CD8-positive, alpha-beta memory T cell (primary cell): ENCODE measurements around the gene PCMT1. TPM values are rescaled to one million over a fixed set of nuclear protein-coding genes. Genes with fewer than 3 reads are reported as not detected.
A peak's percentile ranks its signal among the peaks of the same experiment; 100 is the strongest.

Experiments
- CTCF ChIA-PET: fragments of 350-600 bp; sonication (Branson Sonifier 250); formaldehyde crosslinking; loops from one replicate; lab custom pipeline; 2021; ENCODE audit warnings: antibody characterized with exemption; lab: Charles Lee
- POLR2A ChIA-PET: fragments of 350-600 bp; sonication (Branson Sonifier 250); formaldehyde crosslinking; loops from one replicate; lab custom pipeline; 2021; ENCODE audit warnings: antibody characterized with exemption; lab: Charles Lee
- DNase-seq, 5 donors: peaks; one replicate each; pipeline versions ENCODE4 v3.0.0 to v3.0.0-alpha.2; 2020 to 2022; ENCODE audit warnings: mixed read lengths in 1 of 5
- H3K27ac ChIP-seq: one replicate; pipeline ENCODE4 v1.7.0; 2013; ENCODE audit warnings: low read depth, mild to moderate bottlenecking, low read length, moderate library complexity
- H3K27me3 ChIP-seq: 2 replicates; pipeline ENCODE4 v1.7.0; 2013; ENCODE audit warnings: low read length, mild to moderate bottlenecking; ENCODE audit not compliant: insufficient read depth, poor library complexity, severe bottlenecking
- H3K36me3 ChIP-seq: 2 replicates; pipeline ENCODE4 v1.7.0; 2013; ENCODE audit warnings: mild to moderate bottlenecking, low read length, moderate library complexity; ENCODE audit not compliant: insufficient read depth
- H3K4me1 ChIP-seq: 2 replicates; pipeline ENCODE4 v1.7.0; 2013; ENCODE audit warnings: mild to moderate bottlenecking, low read length, moderate library complexity; ENCODE audit not compliant: insufficient read depth
- H3K4me3 ChIP-seq: 2 replicates; pipeline ENCODE4 v1.7.0; 2013; ENCODE audit warnings: mild to moderate bottlenecking, low read length
- H3K9me3 ChIP-seq: 2 replicates; pipeline ENCODE4 v1.7.0; 2013; ENCODE audit warnings: mild to moderate bottlenecking, low read length
- H3K27ac Mint-ChIP-seq, 8 donors: one replicate each; pipeline ENCODE4 v1.8.0; 2020 to 2021; ENCODE audit warnings: mixed read lengths in 8 of 8, mild to moderate bottlenecking in 6 of 8, inconsistent platforms in 3 of 8, moderate library complexity in 3 of 8
- H3K27me3 Mint-ChIP-seq, 2 donors: one replicate each; pipeline ENCODE4 v1.8.0; 2020 to 2021; ENCODE audit warnings: mixed read lengths in 2 of 2, mild to moderate bottlenecking in 1 of 2, moderate library complexity in 1 of 2
- H3K36me3 Mint-ChIP-seq, 3 donors: one replicate each; pipeline ENCODE4 v1.8.0; 2020 to 2021; ENCODE audit warnings: mixed read lengths in 3 of 3, inconsistent platforms in 1 of 3, mild to moderate bottlenecking in 1 of 3
- H3K4me1 Mint-ChIP-seq, 3 donors: one replicate each; pipeline ENCODE4 v1.8.0; 2020 to 2021; ENCODE audit warnings: mixed read lengths in 3 of 3, inconsistent platforms in 1 of 3, mild to moderate bottlenecking in 1 of 3
- H3K4me3 Mint-ChIP-seq, 7 donors: one replicate each; pipeline ENCODE4 v1.8.0; 2020 to 2021; ENCODE audit warnings: mixed read lengths in 7 of 7, mild to moderate bottlenecking in 6 of 7, moderate library complexity in 4 of 7, inconsistent platforms in 2 of 7
- H3K9me3 Mint-ChIP-seq, 5 donors: one replicate each; pipeline ENCODE4 v1.8.0; 2020 to 2022; ENCODE audit warnings: mixed read lengths in 5 of 5, mild to moderate bottlenecking in 3 of 5, moderate library complexity in 2 of 5, inconsistent platforms in 1 of 5
- polyA plus RNA-seq: library from polyadenylated mRNA; unstranded; fragments of 300-500 nt; fragmentation: Illumina TruSeq; gene quantifications from one replicate; pipeline ENCODE4 v1.2.3, GENCODE V29; 2021
- total RNA-seq, 2 experiments: library from RNA; stranded (reverse); gene quantifications; one replicate each; pipeline ENCODE4 v1.2.3, GENCODE V29; 2021

Gene PCMT1
- total RNA-seq (100 to 1,000 TPM; 107 to 108 TPM), polyA plus RNA-seq (148 TPM)

DNA sequence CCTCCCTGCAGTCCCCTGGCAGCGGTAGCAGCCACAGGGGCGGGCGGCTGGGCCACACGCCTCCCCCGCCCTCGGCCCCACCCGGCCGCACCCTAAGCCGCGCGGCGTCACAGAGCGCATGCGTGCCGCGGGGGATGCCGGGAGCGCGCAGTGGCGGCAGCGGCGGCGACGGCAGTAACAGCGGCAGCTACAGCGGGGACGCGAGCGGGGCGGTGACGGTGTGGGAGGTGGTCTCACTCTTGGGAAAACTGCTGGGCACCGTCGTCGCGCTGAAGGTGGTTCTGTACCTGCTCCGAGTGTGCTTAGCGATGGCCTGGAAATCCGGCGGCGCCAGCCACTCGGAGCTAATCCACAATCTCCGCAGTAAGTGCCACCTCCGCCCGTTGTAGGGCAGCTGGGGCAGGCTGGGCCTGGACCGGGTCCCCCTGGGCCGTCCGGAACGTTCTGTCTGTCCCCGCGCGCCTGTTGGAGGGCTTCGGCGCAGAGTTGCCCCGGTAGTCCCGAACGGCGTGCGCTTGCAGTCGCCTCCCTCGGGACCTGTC lies at the start of gene PCMT1:
Gene PCMT1, plus strand, starts transcription at position 148 of the 542 bp plus-strand sequence. Its CDS starts 161 bp downstream, at position 309.
- peaks cover 0 to 19% (median 0%) of the 10 kb centered on the region in 3 donors for H3K36me3 Mint-ChIP-seq
- peaks cover 0 to 3% of the 10 kb centered on the region in 2 donors for H3K27me3 Mint-ChIP-seq
- no peaks in the 10 kb centered on the region for H3K36me3 ChIP-seq
- peaks cover 35% of the 10 kb centered on the region for H3K4me1 ChIP-seq
- POLR2A ChIA-PET: interaction anchor here (0.6 to 2.0 kb wide), 2 partner anchors 32 to 983 kb away, joined by 4 to 20 read pairs; partner anchors contain the start of gene LATS1
- H3K27ac Mint-ChIP-seq: peak within 1 kb of the TSS; percentile 76 to 100 (median 86)
- peak within 1 kb of the TSS; percentile 84 to 94 (median 88) for H3K4me3 Mint-ChIP-seq
- CTCF ChIA-PET: interaction anchor here (1.0 to 2.4 kb wide), 2 partner anchors 25 to 32 kb away, joined by 3 to 8 read pairs; partner anchors contain the start of gene LATS1
- DNase-seq: peak; percentile 86 to 94 (median 93)
- H3K4me1 Mint-ChIP-seq: peaks cover 40 to 67% (median 57%) of the 10 kb centered on the region in 3 donors
- H3K27ac ChIP-seq: peak within 1 kb of the TSS; percentile 86
- no peaks in the 10 kb centered on the region for H3K27me3 ChIP-seq
- no peaks in the 10 kb centered on the region for H3K9me3 Mint-ChIP-seq
- peak within 1 kb of the TSS; percentile 88 for H3K4me3 ChIP-seq
- no peaks in the 10 kb centered on the region for H3K9me3 ChIP-seq

DNA sequence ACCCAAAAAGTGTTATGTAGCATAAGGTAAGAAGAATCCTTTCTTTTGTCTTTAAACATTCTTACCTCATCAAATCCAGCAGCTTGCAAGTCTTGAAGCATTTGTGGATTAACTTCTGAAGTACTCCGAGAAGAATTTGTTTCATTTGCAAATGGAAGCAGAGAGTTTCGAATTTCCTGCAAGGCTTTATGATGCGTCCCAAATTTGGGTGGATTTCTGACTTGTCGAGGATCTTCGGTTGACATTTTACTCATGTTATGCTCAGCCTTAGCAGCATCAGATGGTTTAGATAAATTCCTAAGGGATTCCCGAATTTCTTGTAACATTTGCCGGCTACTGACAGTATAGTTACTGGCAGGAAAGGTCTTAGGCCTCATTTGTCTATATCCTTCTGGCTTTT lies 47.8 kb upstream of the PCMT1 start:
- Mint-ChIP-seq H3K27ac (no peak overlapping the region), H3K36me3 (peaks cover 0 to 47% (median 4%) of the 10 kb centered on the region in 3 donors), H3K9me3 (no peaks in the 10 kb centered on the region), H3K4me1 (peaks cover 42 to 81% (median 66%) of the 10 kb centered on the region in 3 donors), H3K27me3 (no peaks in the 10 kb centered on the region), H3K4me3 (no peak overlapping the region)
- POLR2A ChIA-PET: no interaction called here
- CTCF ChIA-PET: no interaction called here
- Histone ChIP-seq H3K9me3 (no peaks in the 10 kb centered on the region), H3K27ac (no peak overlapping the region), H3K4me3 (no peak overlapping the region), H3K4me1 (peaks cover 25% of the 10 kb centered on the region), H3K36me3 (peaks cover 7% of the 10 kb centered on the region), H3K27me3 (no peaks in the 10 kb centered on the region)
- DNase-seq: no peak

DNA sequence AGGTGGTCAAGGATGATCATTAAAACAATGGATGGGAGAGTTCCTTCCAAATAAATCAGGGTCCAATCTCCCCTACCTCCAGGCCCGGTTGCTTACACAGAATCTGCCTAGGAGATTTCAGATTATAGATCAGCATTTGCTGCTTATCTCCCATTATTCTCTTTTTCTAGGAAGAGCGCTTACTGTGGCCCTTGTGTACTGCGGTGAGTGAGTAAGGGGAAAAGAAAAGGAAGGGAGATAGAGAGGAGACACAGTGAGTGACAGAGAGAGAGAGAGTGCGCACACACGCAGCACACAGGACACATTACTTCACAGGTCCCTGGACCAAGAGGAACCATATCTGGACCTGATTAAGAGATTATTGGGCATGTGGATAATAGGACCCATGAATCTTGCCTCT lies 37.8 kb upstream of the PCMT1 start:
- ChIA-PET POLR2A (no interaction called here), CTCF (interaction anchor here (0.7 kb wide), 1 partner anchor 157 kb away, joined by 3 read pairs; no protein-coding TSS in a partner anchor)
- no peak for DNase-seq
- peaks cover 63 to 83% (median 73%) of the 10 kb centered on the region in 3 donors for H3K4me1 Mint-ChIP-seq
- peak overlapping the region in 1 of 7 donors; percentile 4 for H3K4me3 Mint-ChIP-seq
- H3K27ac ChIP-seq: no peak overlapping the region
- no peaks in the 10 kb centered on the region for H3K36me3 ChIP-seq
- no peaks in the 10 kb centered on the region for H3K9me3 ChIP-seq
- peaks cover 0 to 20% (median 0%) of the 10 kb centered on the region in 3 donors for H3K36me3 Mint-ChIP-seq
- peaks cover 39% of the 10 kb centered on the region for H3K4me1 ChIP-seq
- H3K27ac Mint-ChIP-seq: peak overlapping the region in 3 of 8 donors; percentile 2 to 43 (median 6)
- H3K27me3 Mint-ChIP-seq: no peaks in the 10 kb centered on the region
- H3K9me3 Mint-ChIP-seq: no peaks in the 10 kb centered on the region
- no peaks in the 10 kb centered on the region for H3K27me3 ChIP-seq
- H3K4me3 ChIP-seq: no peak overlapping the region

DNA sequence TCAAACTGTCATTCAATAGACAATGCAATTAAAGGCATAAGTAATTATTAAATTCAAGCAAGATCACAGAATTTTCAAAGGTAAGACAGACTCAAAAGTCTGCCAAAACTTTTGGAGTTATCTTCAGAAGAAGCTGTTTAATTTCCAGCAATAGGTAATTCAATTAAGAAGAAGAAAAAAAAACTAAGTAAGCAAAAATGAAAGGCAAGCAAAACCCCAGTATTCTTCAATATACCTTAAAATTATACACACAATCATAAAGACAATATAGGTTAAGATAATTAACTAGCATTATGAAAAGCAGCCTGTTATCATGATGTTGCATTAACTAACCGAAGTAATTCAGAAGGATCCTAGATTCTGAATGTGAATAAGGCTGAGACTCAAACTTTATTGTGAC lies 35.1 kb upstream of the PCMT1 start:
- ChIA-PET POLR2A (no interaction called here), CTCF (no interaction called here)
- no peaks in the 10 kb centered on the region for H3K27me3 ChIP-seq
- H3K27ac Mint-ChIP-seq: peak overlapping the region in 1 of 8 donors; percentile 34
- H3K9me3 Mint-ChIP-seq: no peaks in the 10 kb centered on the region
- H3K4me1 ChIP-seq: peaks cover 29% of the 10 kb centered on the region
- DNase-seq: no peak
- H3K27ac ChIP-seq: no peak overlapping the region
- H3K36me3 ChIP-seq: no peaks in the 10 kb centered on the region
- peak overlapping the region in 1 of 7 donors; percentile 35 for H3K4me3 Mint-ChIP-seq
- no peaks in the 10 kb centered on the region for H3K9me3 ChIP-seq
- H3K27me3 Mint-ChIP-seq: no peaks in the 10 kb centered on the region
- H3K4me3 ChIP-seq: no peak overlapping the region
- peaks cover 0 to 30% (median under 1%) of the 10 kb centered on the region in 3 donors for H3K36me3 Mint-ChIP-seq
- peaks cover 56 to 78% (median 69%) of the 10 kb centered on the region in 3 donors for H3K4me1 Mint-ChIP-seq

DNA sequence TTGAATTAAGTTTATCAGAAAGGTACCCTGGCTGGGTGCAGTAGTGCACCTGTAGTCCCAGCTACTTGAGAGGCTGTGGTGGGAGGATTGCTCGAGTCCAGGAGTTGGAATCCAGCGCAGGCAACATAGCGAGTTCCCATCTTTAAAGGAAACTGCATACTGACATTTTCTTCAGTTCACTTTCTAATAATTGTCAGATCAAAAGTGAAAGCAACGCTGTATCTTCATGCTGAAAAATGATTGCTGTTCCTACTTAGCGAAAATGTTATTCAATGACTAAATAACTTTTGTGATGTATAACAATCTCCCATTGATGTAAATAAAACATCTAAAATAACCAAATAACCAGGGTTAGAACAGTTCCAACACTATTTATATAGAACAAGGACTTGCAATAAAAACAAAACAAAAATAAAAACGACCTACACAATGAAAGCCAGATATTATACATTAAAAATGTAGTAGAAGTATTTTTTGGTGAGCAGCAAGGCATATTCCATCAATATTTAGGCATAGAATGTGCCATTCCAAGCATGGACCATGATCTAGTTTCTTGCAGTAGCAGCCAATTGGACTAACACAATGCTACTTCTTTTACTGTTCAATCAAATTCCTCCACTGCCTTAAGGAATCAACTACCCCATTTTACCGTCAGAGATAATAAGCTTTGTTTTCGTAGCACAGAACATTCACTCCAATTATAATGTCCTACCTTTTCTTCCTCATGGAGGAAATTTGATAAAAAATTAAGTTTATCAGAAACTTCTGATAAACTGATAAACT lies 33.2 kb upstream of the PCMT1 start:
- Histone ChIP-seq H3K4me3 (peak overlapping the region; percentile 87), H3K4me1 (peaks cover 15% of the 10 kb centered on the region), H3K9me3 (no peaks in the 10 kb centered on the region), H3K27ac (peak overlapping the region; percentile 11), H3K36me3 (no peaks in the 10 kb centered on the region), H3K27me3 (no peaks in the 10 kb centered on the region)
- POLR2A ChIA-PET: interaction anchor here (2.4 kb wide), 1 partner anchor 171 kb away, joined by 6 read pairs; the partner anchor contains the start of gene PPIL4
- DNase-seq: no peak
- Mint-ChIP-seq H3K9me3 (no peaks in the 10 kb centered on the region), H3K27ac (peak overlapping the region; percentile 57 to 100 (median 96)), H3K27me3 (no peaks in the 10 kb centered on the region), H3K4me1 (peaks cover 46 to 67% (median 57%) of the 10 kb centered on the region in 3 donors), H3K4me3 (peak overlapping the region; percentile 91 to 99 (median 97)), H3K36me3 (peaks cover 0 to 24% (median 2%) of the 10 kb centered on the region in 3 donors)
- CTCF ChIA-PET: interaction anchor here (2.2 to 2.6 kb wide), 2 partner anchors 30 to 34 kb away, joined by 8 to 16 read pairs; partner anchors contain the start of genes NUP43 and PCMT1

DNA sequence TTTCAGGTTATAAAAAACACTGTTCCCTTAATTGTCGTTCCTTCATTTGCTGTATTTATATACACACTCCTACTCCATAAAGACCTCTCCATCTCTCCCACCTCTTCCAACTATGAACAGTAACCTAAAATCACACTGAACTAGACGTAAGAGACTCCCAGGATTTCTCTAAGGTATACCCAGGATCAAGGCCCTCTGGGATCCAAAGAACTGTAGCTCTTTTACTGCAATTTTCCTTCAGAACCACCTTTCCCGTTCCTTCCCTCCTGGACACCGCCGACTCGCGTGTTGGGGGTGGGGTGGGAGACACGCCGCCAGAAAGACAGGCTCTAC lies 32.3 kb upstream of the PCMT1 start:
- no peak for DNase-seq
- peak overlapping the region; percentile 87 for H3K4me3 ChIP-seq
- peaks cover 15% of the 10 kb centered on the region for H3K4me1 ChIP-seq
- Mint-ChIP-seq H3K4me3 (peak overlapping the region; percentile 91 to 99 (median 97)), H3K9me3 (no peaks in the 10 kb centered on the region), H3K27ac (peak overlapping the region; percentile 91 to 100 (median 98)), H3K4me1 (peaks cover 41 to 59% (median 51%) of the 10 kb centered on the region in 3 donors), H3K27me3 (no peaks in the 10 kb centered on the region), H3K36me3 (peaks cover 0 to 19% (median 2%) of the 10 kb centered on the region in 3 donors)
- H3K36me3 ChIP-seq: no peaks in the 10 kb centered on the region
- CTCF ChIA-PET: interaction anchor here (0.9 to 2.6 kb wide), 4 partner anchors 9 to 135 kb away, joined by 3 to 16 read pairs (median 6); partner anchors contain the start of genes NUP43 and PCMT1
- POLR2A ChIA-PET: interaction anchor here (0.6 to 2.4 kb wide), 5 partner anchors 19 to 172 kb away, joined by 3 to 20 read pairs (median 6); partner anchors contain the start of genes GINM1, PCMT1 and PPIL4
- H3K27ac ChIP-seq: peak overlapping the region; percentile 88
- no peaks in the 10 kb centered on the region for H3K27me3 ChIP-seq
- no peaks in the 10 kb centered on the region for H3K9me3 ChIP-seq

DNA sequence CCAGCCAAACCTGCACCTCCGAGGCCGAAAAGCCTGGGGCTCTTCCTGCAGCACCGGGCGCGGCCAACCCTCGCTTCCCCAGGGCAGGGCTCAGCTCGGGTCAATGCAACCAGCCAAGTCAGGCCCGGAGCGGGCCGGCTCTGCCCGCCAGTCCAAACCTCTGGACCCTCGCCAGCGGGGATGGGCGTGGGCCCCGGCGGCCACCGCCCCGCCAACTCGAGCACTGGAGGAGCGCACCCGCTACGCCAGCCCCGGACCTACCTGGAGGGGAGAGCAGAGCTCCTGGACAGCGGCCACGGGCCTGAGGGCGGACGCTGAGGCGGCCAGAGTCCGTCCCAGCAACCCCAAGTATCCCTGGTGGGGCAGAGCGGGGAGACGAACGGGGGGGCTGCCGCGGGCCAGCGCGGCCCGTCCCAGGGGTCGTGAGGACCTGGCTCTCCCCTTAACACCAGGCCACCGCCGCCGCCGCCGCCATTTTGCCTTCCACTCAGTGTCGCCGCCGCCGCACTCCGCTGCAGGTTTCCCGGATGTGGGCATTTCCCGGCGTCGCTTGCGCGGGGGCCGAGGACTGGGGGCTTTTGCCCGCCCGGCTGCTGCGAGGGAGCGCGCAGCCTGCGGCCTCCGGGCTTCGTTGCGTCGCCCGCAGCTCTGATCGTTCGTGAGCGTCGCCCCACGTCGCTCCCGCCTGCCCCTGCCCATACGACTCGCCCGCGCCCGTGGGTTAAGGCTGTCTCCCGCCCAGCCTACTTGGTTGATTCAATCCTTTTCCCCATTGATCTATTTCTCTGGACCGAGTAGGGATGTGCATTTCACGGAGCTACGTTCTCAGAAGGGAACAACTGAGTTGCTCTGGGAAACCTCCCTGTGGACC lies 31.7 kb upstream of the PCMT1 start, which contains the start of gene LATS1:
Gene LATS1, minus strand, starts transcription at position 514 of the 871 bp plus-strand sequence. CDS start 15,975 bp downstream, outside the sequence.
- ChIA-PET CTCF (interaction anchor here (0.7 to 2.6 kb wide), 8 partner anchors 8 to 153 kb away, joined by 3 to 16 read pairs (median 4); partner anchors contain the start of genes NUP43 and PCMT1), POLR2A (interaction anchor here (0.6 to 2.4 kb wide), 7 partner anchors 18 to 216 kb away, joined by 3 to 20 read pairs (median 5); partner anchors contain the start of genes GINM1, PCMT1 and PPIL4)
- no peaks in the 10 kb centered on the region for H3K9me3 ChIP-seq
- Mint-ChIP-seq H3K27ac (peak within 1 kb of the TSS; percentile 96 to 100 (median 98)), H3K4me1 (peaks cover 41 to 59% (median 51%) of the 10 kb centered on the region in 3 donors), H3K4me3 (peak within 1 kb of the TSS; percentile 91 to 99 (median 97)), H3K27me3 (no peaks in the 10 kb centered on the region), H3K9me3 (no peaks in the 10 kb centered on the region), H3K36me3 (peaks cover 0 to 19% (median 2%) of the 10 kb centered on the region in 3 donors)
- peaks cover 15% of the 10 kb centered on the region for H3K4me1 ChIP-seq
- H3K27ac ChIP-seq: peak within 1 kb of the TSS; percentile 88
- H3K27me3 ChIP-seq: no peaks in the 10 kb centered on the region
- no peaks in the 10 kb centered on the region for H3K36me3 ChIP-seq
- peak within 1 kb of the TSS; percentile 87 for H3K4me3 ChIP-seq
- peak; percentile 90 to 94 (median 91) for DNase-seq
